ENCODE data around the gene CADM1.

The CADM1 gene

DNA sequence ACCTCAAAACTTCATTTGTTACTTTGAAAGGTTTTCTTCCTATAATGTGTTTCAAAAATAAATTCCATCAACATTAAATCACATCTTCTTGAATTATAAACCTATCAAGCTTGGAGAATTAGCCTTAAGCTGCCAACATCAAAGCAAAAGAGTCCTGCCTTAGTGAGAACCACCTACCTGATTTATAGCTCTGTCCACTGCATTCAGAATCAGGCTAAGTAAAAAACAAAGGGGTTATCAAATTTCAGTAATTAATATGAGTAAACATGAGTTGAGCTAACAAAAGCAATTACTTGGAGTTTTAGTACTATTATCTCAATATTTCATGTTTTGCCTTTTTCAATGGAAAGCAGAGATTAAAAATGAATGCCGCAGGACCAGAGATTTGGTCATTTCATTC lies 73.9 kb downstream of the CADM1 start:
- Histone ChIP-seq H3K27me3 (ENCODE audit: control insufficient read depth in 3 of 3, insufficient read depth in 3 of 3, low read depth in 1 of 3, low read length in 3 of 3) (no peaks in the 10 kb centered on the region), H3K23ac (ENCODE audit: low read depth, low read length, poor library complexity) (no peak overlapping the region), H3K4me3 (ENCODE audit: low read length in 2 of 2) (no peak overlapping the region), H3K4me1 (ENCODE audit: control insufficient read depth in 2 of 2, insufficient read depth in 1 of 2, low read depth in 1 of 2, low read length in 2 of 2) (no peaks in the 10 kb centered on the region), H2BK12ac (ENCODE audit: low read length) (no peak overlapping the region), H3K18ac (ENCODE audit: low read length) (no peak overlapping the region), H3K9ac (ENCODE audit: low read depth, low read length, poor library complexity) (no peak overlapping the region), H3K27ac (replicated peaks; ENCODE audit: low read length) (no peak overlapping the region), H3K14ac (ENCODE audit: low read length) (no peak overlapping the region), H3K79me1 (ENCODE audit: low read depth, low read length) (no peaks in the 10 kb centered on the region), H3K36me3 (replicated peaks in 1 of 2; ENCODE audit: control insufficient read depth in 2 of 2, insufficient read depth in 2 of 2, low read length in 2 of 2) (no peaks in the 10 kb centered on the region), H4K8ac (ENCODE audit: low read depth, low read length) (no peak overlapping the region), H2AK5ac (ENCODE audit: low read depth, low read length) (no peak overlapping the region), H3K9me3 (replicated peaks in 1 of 2; ENCODE audit: control insufficient read depth in 2 of 2, insufficient read depth in 1 of 2, low read depth in 1 of 2, low read length in 2 of 2) (no peaks in the 10 kb centered on the region), H2BK120ac (ENCODE audit: low read depth, low read length) (no peak overlapping the region), H2BK15ac (ENCODE audit: low read length) (no peak overlapping the region), H3K4me2 (ENCODE audit: insufficient read depth, low read length, poor library complexity, severe bottlenecking) (no peak overlapping the region), H2AFZ (ENCODE audit: low read length) (no peak overlapping the region), H4K91ac (ENCODE audit: low read depth, low read length, poor library complexity) (no peak overlapping the region), H2BK5ac (ENCODE audit: low read length) (no peak overlapping the region), H3K4ac (ENCODE audit: low read length) (no peak overlapping the region)
- WGBS, 2 donors (ENCODE audit: extremely low coverage in 2 of 2, insufficient read length in 2 of 2, insufficient replicate concordance in 1 of 2): no CpG with 5 or more reads among the region's 1 CpG
- no peak for DNase-seq (ENCODE audit: low spot score)

- H3K9me3 ChIP-seq (replicated peaks in 1 of 2; ENCODE audit: control insufficient read depth in 2 of 2, insufficient read depth in 1 of 2, low read depth in 1 of 2, low read length in 2 of 2): no peaks in the 10 kb centered on the region
- no peak overlapping the region for H3K4me2 ChIP-seq (ENCODE audit: insufficient read depth, low read length, poor library complexity, severe bottlenecking)
- no peak overlapping the region for H3K9ac ChIP-seq (ENCODE audit: low read depth, low read length, poor library complexity)
- H3K23ac ChIP-seq (ENCODE audit: low read depth, low read length, poor library complexity): no peak overlapping the region
- no peak overlapping the region for H4K8ac ChIP-seq (ENCODE audit: low read depth, low read length)
- H2BK15ac ChIP-seq (ENCODE audit: low read length): no peak overlapping the region
- no peaks in the 10 kb centered on the region for H3K27me3 ChIP-seq (ENCODE audit: control insufficient read depth in 3 of 3, insufficient read depth in 3 of 3, low read depth in 1 of 3, low read length in 3 of 3)
- no peak overlapping the region for H2AK5ac ChIP-seq (ENCODE audit: low read depth, low read length)
- no peak overlapping the region for H3K4me3 ChIP-seq (ENCODE audit: low read length in 2 of 2)
- no peaks in the 10 kb centered on the region for H3K79me1 ChIP-seq (ENCODE audit: low read depth, low read length)
- no peak overlapping the region for H3K18ac ChIP-seq (ENCODE audit: low read length)
- H3K4ac ChIP-seq (ENCODE audit: low read length): no peak overlapping the region
- no peak overlapping the region for H3K27ac ChIP-seq (replicated peaks; ENCODE audit: low read length)
- no peak overlapping the region for H2BK120ac ChIP-seq (ENCODE audit: low read depth, low read length)
- no peak overlapping the region for H2BK12ac ChIP-seq (ENCODE audit: low read length)
- H4K91ac ChIP-seq (ENCODE audit: low read depth, low read length, poor library complexity): no peak overlapping the region
- H2AFZ ChIP-seq (ENCODE audit: low read length): no peak overlapping the region
- H3K4me1 ChIP-seq (ENCODE audit: control insufficient read depth in 2 of 2, insufficient read depth in 1 of 2, low read depth in 1 of 2, low read length in 2 of 2): peaks cover 0 to 2% of the 10 kb centered on the region in 2 donors
- no peak overlapping the region for H2BK5ac ChIP-seq (ENCODE audit: low read length)
- no peak for DNase-seq (ENCODE audit: low spot score)
- no peak overlapping the region for H3K14ac ChIP-seq (ENCODE audit: low read length)
- H3K36me3 ChIP-seq (replicated peaks in 1 of 2; ENCODE audit: control insufficient read depth in 2 of 2, insufficient read depth in 2 of 2, low read length in 2 of 2): no peaks in the 10 kb centered on the region
Observed at GRCh38 chr11:115428306-115428705, 75.9 kb downstream of the CADM1 start.

DNA sequence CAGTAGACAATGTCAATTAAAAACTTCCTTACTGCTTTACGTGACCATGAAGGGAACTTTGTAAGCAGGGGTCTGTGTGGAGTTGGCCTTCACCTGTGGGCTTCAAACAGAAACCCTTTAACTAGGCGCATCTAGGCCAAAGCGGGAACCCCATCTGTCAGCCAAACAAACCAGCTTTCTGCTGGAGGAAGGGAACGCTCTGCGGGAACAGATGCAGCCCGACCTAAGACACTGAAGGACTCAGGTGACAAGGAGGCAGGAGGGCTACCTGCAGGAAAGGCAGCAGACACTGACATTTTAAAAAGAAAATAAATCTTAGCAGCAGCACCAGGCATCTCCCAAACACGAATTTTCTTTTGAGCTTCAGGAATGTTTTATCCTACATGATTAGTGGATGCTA lies 78.4 kb downstream of the CADM1 start:
- H3K9me3 ChIP-seq (replicated peaks in 1 of 2; ENCODE audit: control insufficient read depth in 2 of 2, insufficient read depth in 1 of 2, low read depth in 1 of 2, low read length in 2 of 2): no peaks in the 10 kb centered on the region
- no peak overlapping the region for H3K4me2 ChIP-seq (ENCODE audit: insufficient read depth, low read length, poor library complexity, severe bottlenecking)
- no peak overlapping the region for H3K9ac ChIP-seq (ENCODE audit: low read depth, low read length, poor library complexity)
- H3K79me1 ChIP-seq (ENCODE audit: low read depth, low read length): no peaks in the 10 kb centered on the region
- H3K27ac ChIP-seq (replicated peaks; ENCODE audit: low read length): no peak overlapping the region
- H3K36me3 ChIP-seq (replicated peaks in 1 of 2; ENCODE audit: control insufficient read depth in 2 of 2, insufficient read depth in 2 of 2, low read length in 2 of 2): no peaks in the 10 kb centered on the region
- no peak overlapping the region for H3K23ac ChIP-seq (ENCODE audit: low read depth, low read length, poor library complexity)
- no peak overlapping the region for H3K4me3 ChIP-seq (ENCODE audit: low read length in 2 of 2)
- no peak overlapping the region for H3K14ac ChIP-seq (ENCODE audit: low read length)
- no peak overlapping the region for H2BK12ac ChIP-seq (ENCODE audit: low read length)
- H2BK120ac ChIP-seq (ENCODE audit: low read depth, low read length): no peak overlapping the region
- H2AK5ac ChIP-seq (ENCODE audit: low read depth, low read length): no peak overlapping the region
- DNase-seq (ENCODE audit: low spot score): no peak
- H2BK5ac ChIP-seq (ENCODE audit: low read length): no peak overlapping the region
- no peak overlapping the region for H3K4ac ChIP-seq (ENCODE audit: low read length)
- H4K8ac ChIP-seq (ENCODE audit: low read depth, low read length): no peak overlapping the region
- H3K4me1 ChIP-seq (ENCODE audit: control insufficient read depth in 2 of 2, insufficient read depth in 1 of 2, low read depth in 1 of 2, low read length in 2 of 2): peaks cover 0 to 3% of the 10 kb centered on the region in 2 donors
- H2AFZ ChIP-seq (ENCODE audit: low read length): no peak overlapping the region
- no CpG with 5 or more reads among the region's 7 CpGs for WGBS, 2 donors (ENCODE audit: extremely low coverage in 2 of 2, insufficient read length in 2 of 2, insufficient replicate concordance in 1 of 2)
- no peaks in the 10 kb centered on the region for H3K27me3 ChIP-seq (ENCODE audit: control insufficient read depth in 3 of 3, insufficient read depth in 3 of 3, low read depth in 1 of 3, low read length in 3 of 3)
- no peak overlapping the region for H4K91ac ChIP-seq (ENCODE audit: low read depth, low read length, poor library complexity)
- H2BK15ac ChIP-seq (ENCODE audit: low read length): no peak overlapping the region
- no peak overlapping the region for H3K18ac ChIP-seq (ENCODE audit: low read length)

- no peak overlapping the region for H3K4me2 ChIP-seq (ENCODE audit: insufficient read depth, low read length, poor library complexity, severe bottlenecking)
- no peaks in the 10 kb centered on the region for H3K79me1 ChIP-seq (ENCODE audit: low read depth, low read length)
- no peak overlapping the region for H4K8ac ChIP-seq (ENCODE audit: low read depth, low read length)
- no peak overlapping the region for H2BK5ac ChIP-seq (ENCODE audit: low read length)
- no peaks in the 10 kb centered on the region for H3K27me3 ChIP-seq (ENCODE audit: control insufficient read depth in 3 of 3, insufficient read depth in 3 of 3, low read depth in 1 of 3, low read length in 3 of 3)
- no peaks in the 10 kb centered on the region for H3K9me3 ChIP-seq (replicated peaks in 1 of 2; ENCODE audit: control insufficient read depth in 2 of 2, insufficient read depth in 1 of 2, low read depth in 1 of 2, low read length in 2 of 2)
- H2BK120ac ChIP-seq (ENCODE audit: low read depth, low read length): no peak overlapping the region
- peaks cover 0 to 3% of the 10 kb centered on the region in 2 donors for H3K4me1 ChIP-seq (ENCODE audit: control insufficient read depth in 2 of 2, insufficient read depth in 1 of 2, low read depth in 1 of 2, low read length in 2 of 2)
- H3K4me3 ChIP-seq (ENCODE audit: low read length in 2 of 2): no peak overlapping the region
- no peak overlapping the region for H3K4ac ChIP-seq (ENCODE audit: low read length)
- no peaks in the 10 kb centered on the region for H3K36me3 ChIP-seq (replicated peaks in 1 of 2; ENCODE audit: control insufficient read depth in 2 of 2, insufficient read depth in 2 of 2, low read length in 2 of 2)
- no peak overlapping the region for H2BK15ac ChIP-seq (ENCODE audit: low read length)
- H2AK5ac ChIP-seq (ENCODE audit: low read depth, low read length): no peak overlapping the region
- no peak overlapping the region for H3K18ac ChIP-seq (ENCODE audit: low read length)
- no peak overlapping the region for H2AFZ ChIP-seq (ENCODE audit: low read length)
- no CpG with 5 or more reads among the region's 5 CpGs for WGBS, 2 donors (ENCODE audit: extremely low coverage in 2 of 2, insufficient read length in 2 of 2, insufficient replicate concordance in 1 of 2)
- H3K27ac ChIP-seq (replicated peaks; ENCODE audit: low read length): no peak overlapping the region
- no peak overlapping the region for H3K23ac ChIP-seq (ENCODE audit: low read depth, low read length, poor library complexity)
- DNase-seq (ENCODE audit: low spot score): no peak
- H3K9ac ChIP-seq (ENCODE audit: low read depth, low read length, poor library complexity): no peak overlapping the region
- H2BK12ac ChIP-seq (ENCODE audit: low read length): no peak overlapping the region
- H4K91ac ChIP-seq (ENCODE audit: low read depth, low read length, poor library complexity): no peak overlapping the region
- no peak overlapping the region for H3K14ac ChIP-seq (ENCODE audit: low read length)
Observed at GRCh38 chr11:115425250-115425649, 79.0 kb downstream of the CADM1 start.

Measured in neuronal stem cell (in vitro differentiated cells).